ENCODE results near the gene ATP4B.

GRCh38 chr13:113648216-113648610, 9.8 kb downstream of the ATP4B start:
- TF ChIP-seq, protein P1, sequence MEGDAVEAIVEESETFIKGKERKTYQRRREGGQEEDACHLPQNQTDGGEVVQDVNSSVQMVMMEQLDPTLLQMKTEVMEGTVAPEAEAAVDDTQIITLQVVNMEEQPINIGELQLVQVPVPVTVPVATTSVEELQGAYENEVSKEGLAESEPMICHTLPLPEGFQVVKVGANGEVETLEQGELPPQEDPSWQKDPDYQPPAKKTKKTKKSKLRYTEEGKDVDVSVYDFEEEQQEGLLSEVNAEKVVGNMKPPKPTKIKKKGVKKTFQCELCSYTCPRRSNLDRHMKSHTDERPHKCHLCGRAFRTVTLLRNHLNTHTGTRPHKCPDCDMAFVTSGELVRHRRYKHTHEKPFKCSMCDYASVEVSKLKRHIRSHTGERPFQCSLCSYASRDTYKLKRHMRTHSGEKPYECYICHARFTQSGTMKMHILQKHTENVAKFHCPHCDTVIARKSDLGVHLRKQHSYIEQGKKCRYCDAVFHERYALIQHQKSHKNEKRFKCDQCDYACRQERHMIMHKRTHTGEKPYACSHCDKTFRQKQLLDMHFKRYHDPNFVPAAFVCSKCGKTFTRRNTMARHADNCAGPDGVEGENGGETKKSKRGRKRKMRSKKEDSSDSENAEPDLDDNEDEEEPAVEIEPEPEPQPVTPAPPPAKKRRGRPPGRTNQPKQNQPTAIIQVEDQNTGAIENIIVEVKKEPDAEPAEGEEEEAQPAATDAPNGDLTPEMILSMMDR (IDR thresholded peaks at IDR 0.05) = no peak
- no peak for TF ChIP-seq POLR2AphosphoS5 (IDR thresholded peaks at IDR 0.05; ENCODE audit: low read depth, low read length)
- no peak for TF ChIP-seq REST (IDR thresholded peaks at IDR 0.05; ENCODE audit: insufficient read depth in 1 of 2, low read depth in 2 of 2, low read length in 1 of 2)
- TF ChIP-seq TCF7L2 (IDR thresholded peaks at IDR 0.05; ENCODE audit: low read depth, low read length) = no peak
- no peak for TF ChIP-seq SIN3A (IDR thresholded peaks at IDR 0.05; ENCODE audit: borderline replicate concordance, insufficient read depth, low read depth, low read length)
